Loucy (cell line): ENCODE measurements around the gene PP2D1.
"Not testable (repeated sequence)": the region's sequence is repeated elsewhere in the genome, so short reads cannot be mapped to it uniquely, and the experiment has no call there.

Experiments
- H2AFZ ChIP-seq: fragments of 200-600 bp; sonication (generic); 2 replicates; pipeline ENCODE4 v1.6.0; 2016; ENCODE audit warnings: antibody characterized with exemption, mild to moderate bottlenecking, low read length, moderate library complexity
- H3F3A ChIP-seq: fragments of 200-600 bp; 2 replicates; pipeline ENCODE4 v1.6.0; 2016; ENCODE audit warnings: antibody characterized with exemption, low read depth, mild to moderate bottlenecking
- H3K27me3 ChIP-seq: fragments of 200-600 bp; sonication (generic); 2 replicates; pipeline ENCODE4 v1.6.1; 2014; ENCODE audit warnings: low read length, mild to moderate bottlenecking; ENCODE audit not compliant: insufficient read depth, poor library complexity, severe bottlenecking
- H3K36me3 ChIP-seq: fragments of 200-600 bp; sonication (generic); 2 replicates; pipeline ENCODE4 v1.6.1; 2016; ENCODE audit warnings: low read length; ENCODE audit not compliant: insufficient read depth
- H3K4me1 ChIP-seq: fragments of 200-600 bp; sonication (generic); 2 replicates; pipeline ENCODE4 v1.5.1; 2014; ENCODE audit warnings: low read length, mild to moderate bottlenecking; ENCODE audit not compliant: insufficient read depth, poor library complexity, severe bottlenecking
- H3K4me2 ChIP-seq: fragments of 200-600 bp; sonication (generic); 2 replicates; pipeline ENCODE4 v1.6.0; 2014; ENCODE audit warnings: antibody characterized with exemption, low read length, low read depth, mild to moderate bottlenecking; ENCODE audit not compliant: poor library complexity, severe bottlenecking
- H3K4me3 ChIP-seq: fragments of 200-600 bp; sonication (generic); 2 replicates; pipeline ENCODE4 v1.5.1; 2014; ENCODE audit warnings: low read length, mild to moderate bottlenecking, mixed read lengths; ENCODE audit not compliant: poor library complexity, severe bottlenecking
- H3K79me2 ChIP-seq: fragments of 200-600 bp; sonication (generic); 2 replicates; pipeline ENCODE4 v1.6.1; 2014; ENCODE audit warnings: low read length; ENCODE audit not compliant: insufficient read depth
- H3K9ac ChIP-seq: fragments of 200-600 bp; sonication (generic); 2 replicates; pipeline ENCODE4 v1.6.0; 2014; ENCODE audit warnings: mild to moderate bottlenecking, low read depth, low read length, moderate library complexity; ENCODE audit not compliant: poor library complexity, severe bottlenecking
- H3K9me2 ChIP-seq: fragments of 200-600 bp; sonication (generic); replicated peaks from 2 replicates; pipeline ENCODE4 v1.6.1; 2016; ENCODE audit warnings: low read depth, low read length, mixed read lengths
- H3K9me3 ChIP-seq: fragments of 200-600 bp; sonication (generic); 2 replicates; pipeline ENCODE4 v1.6.1; 2014; ENCODE audit warnings: mild to moderate bottlenecking, antibody characterized with exemption, low read length, low read depth; ENCODE audit not compliant: insufficient read depth
- H4K20me1 ChIP-seq: fragments of 200-600 bp; sonication (generic); 2 replicates; pipeline ENCODE4 v1.6.0; 2014; ENCODE audit warnings: antibody characterized with exemption, low read length, mild to moderate bottlenecking; ENCODE audit not compliant: insufficient read depth, poor library complexity, severe bottlenecking
- CTCF ChIP-seq: fragments of 200-600 bp; sonication (generic); conservative IDR thresholded peaks from 2 replicates; pipeline ENCODE4 v1.5.1; 2014; ENCODE audit warnings: mild to moderate bottlenecking, antibody characterized with exemption, low read length
- EZH2phosphoT487 ChIP-seq: fragments of 200-600 bp; IDR thresholded peaks from 2 replicates; pipeline ENCODE4 v1.6.1; 2018; ENCODE audit warnings: antibody characterized with exemption, mild to moderate bottlenecking, moderate library complexity, borderline replicate concordance

Gene PP2D1

GRCh38 chr3:19994796-19995195, 17.3 kb downstream of the PP2D1 start:
- Histone ChIP-seq H3K4me2 (no peak overlapping the region), H4K20me1 (no peaks in the 10 kb centered on the region), H3K27me3 (no peaks in the 10 kb centered on the region), H3K36me3 (no peaks in the 10 kb centered on the region), H3K4me1 (no peaks in the 10 kb centered on the region), H3K9me3 (no peaks in the 10 kb centered on the region), H3K9me2 (no peaks in the 10 kb centered on the region), H3K9ac (no peak overlapping the region), H3F3A (no peaks in the 10 kb centered on the region), H3K4me3 (no peak overlapping the region), H3K79me2 (no peaks in the 10 kb centered on the region), H2AFZ (no peak overlapping the region)
- TF ChIP-seq EZH2phosphoT487 (no peak), CTCF (no peak)

DNA sequence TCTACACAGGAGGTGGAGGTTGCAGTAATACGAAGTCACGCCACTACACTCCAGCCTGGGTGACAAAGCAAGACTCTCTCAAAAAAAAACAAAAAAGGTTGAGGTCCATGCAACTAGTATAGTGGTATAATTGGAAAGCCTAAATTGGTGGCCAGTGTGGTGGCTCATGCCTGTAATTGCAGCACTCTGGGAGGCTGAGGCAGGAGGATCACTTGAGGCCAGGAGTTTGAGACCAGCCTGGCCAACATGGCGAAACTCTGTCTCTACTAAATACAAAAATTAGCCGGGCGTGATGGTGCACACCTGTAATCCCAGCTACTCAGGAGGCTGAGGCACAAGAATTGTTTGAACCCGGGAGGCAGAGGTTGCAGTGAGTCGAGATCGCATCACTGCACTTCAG, 23.2 kb downstream of the PP2D1 start:
- H3K9ac ChIP-seq, H3K4me2 ChIP-seq, H3K27me3 ChIP-seq, H3F3A ChIP-seq, H3K9me2 ChIP-seq, H3K79me2 ChIP-seq, H2AFZ ChIP-seq, H3K4me1 ChIP-seq, H4K20me1 ChIP-seq, H3K9me3 ChIP-seq, H3K4me3 ChIP-seq: not testable (repeated sequence)
- peaks cover 10% of the 10 kb centered on the region for H3K36me3 ChIP-seq

- Histone ChIP-seq H3K4me3 (no peak overlapping the region), H3K36me3 (peaks cover 33% of the 10 kb centered on the region), H3F3A (peaks cover 4% of the 10 kb centered on the region; the same call in 1 of the 2 replicates), H3K9me3 (no peaks in the 10 kb centered on the region), H3K27me3 (no peaks in the 10 kb centered on the region), H3K4me1 (peaks cover 10% of the 10 kb centered on the region), H2AFZ (no peak overlapping the region), H3K79me2 (peaks cover 70% of the 10 kb centered on the region), H3K9ac (no peak overlapping the region), H3K4me2 (no peak overlapping the region), H4K20me1 (peaks cover 51% of the 10 kb centered on the region), H3K9me2 (no peaks in the 10 kb centered on the region)
- TF ChIP-seq EZH2phosphoT487 (no peak), CTCF (no peak)
These were observed 40.0 kb downstream of the PP2D1 start for GRCh38 chr3:19972054-19972453.

DNA sequence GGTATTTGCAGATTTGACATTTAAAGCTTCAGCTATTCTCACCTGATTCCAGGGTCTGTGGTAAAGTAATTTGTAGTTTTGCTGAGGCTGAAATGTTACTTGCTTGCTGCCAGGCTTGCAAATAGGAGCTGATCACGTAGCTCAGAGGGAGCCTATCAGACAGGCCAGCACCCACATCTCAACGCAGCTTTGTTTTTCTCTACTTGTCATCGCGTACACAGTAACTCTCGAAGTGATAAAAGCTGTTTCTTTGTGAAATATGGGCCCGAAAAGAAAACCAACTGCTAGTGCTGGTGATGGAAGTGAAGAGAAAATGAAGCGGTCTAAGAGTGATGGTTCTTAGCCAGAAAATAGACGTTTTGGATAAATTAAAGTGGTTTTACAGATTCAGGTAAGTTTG, 41.7 kb downstream of the PP2D1 start:
- Histone ChIP-seq H3F3A (peaks cover 4% of the 10 kb centered on the region; the same call in 1 of the 2 replicates), H3K79me2 (peaks cover 87% of the 10 kb centered on the region), H3K36me3 (peaks cover 23% of the 10 kb centered on the region), H3K4me2 (no peak overlapping the region), H3K9me2 (no peaks in the 10 kb centered on the region), H2AFZ (no peak overlapping the region), H3K27me3 (no peaks in the 10 kb centered on the region), H3K9ac (no peak overlapping the region), H3K9me3 (no peaks in the 10 kb centered on the region), H3K4me3 (no peak overlapping the region), H3K4me1 (peaks cover 10% of the 10 kb centered on the region), H4K20me1 (peaks cover 66% of the 10 kb centered on the region)
- TF ChIP-seq CTCF, result no peak
- no peak for TF ChIP-seq EZH2phosphoT487
